HepG2 (cell line): ENCODE results near the gene STPG4. TPM values are rescaled to one million over a fixed set of nuclear protein-coding genes. Genes with fewer than 3 reads are reported as not detected.

Source experiments
- ATAC-seq: fragments of 200-7000 bp; cut with Tn5 transposase; 3 replicates; pipeline ENCODE4 v1.9.1; 2020; ENCODE audit warnings: mild to moderate bottlenecking, moderate library complexity
- BruUV-seq: library from RNA; stranded (reverse); fragments of 400-500 nt; replicated peaks from 2 replicates; lab custom pipeline; 2021; lab: Mats Ljungman, UMichigan
- CTCF ChIA-PET: fragments of 300-600 bp; formaldehyde crosslinking; extraction: SDS; loops from one replicate; lab custom pipeline; 2021; ENCODE audit warnings: low total read pairs, inconsistent platforms, low intra/inter-chr PET ratio; lab: Yijun Ruan, JAX
- POLR2A ChIA-PET: fragments of 350-600 bp; sonication (Branson Sonifier 250); formaldehyde crosslinking; loops from one replicate; lab custom pipeline; 2020; ENCODE audit warnings: antibody characterized with exemption, inconsistent platforms; lab: Yijun Ruan, JAX
- DNase-seq: peaks from one replicate; pipeline ENCODE4 v3.0.0-alpha.2; 2015; ENCODE audit warnings: low spot score
- FAIRE-seq: peaks from 3 replicates; lab custom pipeline; 2011; peaks lifted over from hg19 to GRCh38; lab: Jason Lieb, UNC
- H2AFZ ChIP-seq: one replicate; pipeline ENCODE4 v1.6.1; 2011; ENCODE audit warnings: low read length, inconsistent platforms
- H3K27ac ChIP-seq: fragments of 300-600 bp; 3 replicates; pipeline ENCODE4 v1.8.0; 2011; ENCODE audit warnings: mixed run types, mild to moderate bottlenecking, mixed read lengths, low read length, inconsistent platforms; ENCODE audit not compliant: insufficient read depth; ENCODE audit errors: extremely low read length
- H3K27me3 ChIP-seq, 2 experiments: fragments of 200-600 bp in 1 of 2; 2 replicates in 1 of 2; 3 replicates in 1 of 2; pipeline versions ENCODE4 v1.6.0 to v1.8.0; 2011; ENCODE audit warnings: low read length in 2 of 2, mild to moderate bottlenecking in 2 of 2, moderate library complexity in 2 of 2, inconsistent platforms in 1 of 2; ENCODE audit not compliant: insufficient read depth in 2 of 2, control insufficient read depth in 1 of 2
- H3K36me3 ChIP-seq, 2 experiments: fragments of 200-600 bp in 1 of 2; replicated peaks in 1 of 2; 2 replicates in 1 of 2; 3 replicates in 1 of 2; pipeline versions ENCODE4 v1.5.1 to v1.8.0; 2011; ENCODE audit warnings: low read length in 2 of 2, inconsistent platforms in 1 of 2; ENCODE audit not compliant: insufficient read depth in 2 of 2, control insufficient read depth in 1 of 2
- H3K4me1 ChIP-seq: 2 replicates; pipeline ENCODE4 v1.5.1; 2012; ENCODE audit warnings: low read length, inconsistent platforms; ENCODE audit not compliant: insufficient read depth
- H3K4me2 ChIP-seq: 2 replicates; pipeline ENCODE4 v1.6.0; 2011; ENCODE audit warnings: low read depth, low read length, inconsistent platforms
- H3K4me3 ChIP-seq, 3 experiments: fragments of 200-600 bp in 1 of 3; sonication (generic), shearing (Covaris generic) in 1 of 3; replicated peaks in 1 of 3; 2 replicates each; pipeline ENCODE4 v1.5.1; 2011 to 2016; ENCODE audit warnings: low read length in 3 of 3, inconsistent platforms in 2 of 3, low read depth in 2 of 3, mild to moderate bottlenecking in 2 of 3, control low read depth in 1 of 3, mixed read lengths in 1 of 3; ENCODE audit not compliant: insufficient read depth in 1 of 3
- H3K79me2 ChIP-seq: one replicate; pipeline ENCODE4 v1.6.1; 2011; ENCODE audit warnings: low read length, inconsistent platforms; ENCODE audit not compliant: insufficient read depth
- H3K9ac ChIP-seq: 2 replicates; pipeline ENCODE4 v1.6.0; 2011; ENCODE audit warnings: mild to moderate bottlenecking, low read depth, low read length, inconsistent platforms; ENCODE audit not compliant: insufficient read depth
- H3K9me3 ChIP-seq: 2 replicates; pipeline ENCODE4 v1.5.1; 2012; ENCODE audit warnings: mild to moderate bottlenecking, low read length
- H4K20me1 ChIP-seq: 2 replicates; pipeline ENCODE4 v1.6.0; 2011; ENCODE audit warnings: inconsistent platforms, mild to moderate bottlenecking, low read length, moderate library complexity; ENCODE audit not compliant: insufficient read depth
- AKNA ChIP-seq: sonication (generic); formaldehyde crosslinking; IDR thresholded peaks from 2 replicates; pipeline ENCODE4 v1.4.0; 2020; ENCODE audit warnings: missing genetic modification reagents, borderline replicate concordance
- DNMT3B ChIP-seq: conservative IDR thresholded peaks from 2 replicates; pipeline ENCODE4 v1.6.1; 2016; ENCODE audit warnings: missing biosample characterization, control low read depth
- GLI4 ChIP-seq: sonication (generic); formaldehyde crosslinking; IDR thresholded peaks from 2 replicates; pipeline ENCODE4 v1.5.1; 2020; ENCODE audit warnings: missing genetic modification reagents, mild to moderate bottlenecking, moderate library complexity, borderline replicate concordance
- HINFP ChIP-seq: sonication (generic); formaldehyde crosslinking; IDR thresholded peaks from 2 replicates; pipeline ENCODE4 v1.4.0; 2020; ENCODE audit warnings: low read depth, mild to moderate bottlenecking, missing genetic modification reagents
- KLF9 ChIP-seq: IDR thresholded peaks from 2 replicates; pipeline ENCODE4 v1.6.1; 2016; ENCODE audit warnings: low read depth
- MAFK ChIP-seq, 2 experiments: IDR thresholded peaks in 1 of 2; conservative IDR thresholded peaks in 1 of 2; 2 replicates each; pipeline ENCODE4 v1.6.1; 2011; ENCODE audit warnings: improper control_type of control experiment in 2 of 2, low read length in 2 of 2
- NFYB ChIP-seq: sonication (generic); formaldehyde crosslinking; IDR thresholded peaks from 2 replicates; pipeline ENCODE4 v1.4.0; 2020; ENCODE audit warnings: missing genetic modification reagents
- NONO ChIP-seq, 2 experiments: fragments of 450-650 bp in 1 of 2; sonication (generic) in 1 of 2; formaldehyde crosslinking in 1 of 2; IDR thresholded peaks in 1 of 2; conservative IDR thresholded peaks in 1 of 2; 2 replicates each; pipeline versions ENCODE4 v1.6.1 to v1.8.0; 2017 to 2022; ENCODE audit warnings: mild to moderate bottlenecking in 1 of 2, missing genetic modification reagents in 1 of 2, moderate library complexity in 1 of 2
- ZFAT ChIP-seq: sonication (generic); formaldehyde crosslinking; conservative IDR thresholded peaks from 2 replicates; pipeline ENCODE4 v1.8.1; 2023; ENCODE audit warnings: missing genetic modification reagents, inconsistent platforms
- ZFP91 ChIP-seq: sonication (generic); formaldehyde crosslinking; IDR thresholded peaks from 2 replicates; pipeline ENCODE4 v1.9.0; 2022; ENCODE audit warnings: missing genetic modification reagents, mild to moderate bottlenecking, borderline replicate concordance
- ZFYVE20 ChIP-seq: sonication (generic); formaldehyde crosslinking; IDR thresholded peaks from 2 replicates; pipeline ENCODE4 v1.8.0; 2023; ENCODE audit warnings: low read depth, mild to moderate bottlenecking, moderate library complexity, missing genetic modification reagents, borderline replicate concordance
- ZNF160 ChIP-seq: sonication (generic); formaldehyde crosslinking; IDR thresholded peaks from 2 replicates; pipeline ENCODE4 v1.8.0; 2022; ENCODE audit warnings: mild to moderate bottlenecking, inconsistent platforms, missing genetic modification reagents
- ZNF235 ChIP-seq: sonication (generic); formaldehyde crosslinking; IDR thresholded peaks from 2 replicates; pipeline ENCODE4 v1.8.1; 2023; ENCODE audit warnings: mild to moderate bottlenecking, missing genetic modification reagents, borderline replicate concordance
- ZNF296 ChIP-seq: sonication (generic); formaldehyde crosslinking; conservative IDR thresholded peaks from 2 replicates; pipeline ENCODE4 v1.5.0; 2020; ENCODE audit warnings: mild to moderate bottlenecking, missing genetic modification reagents
- ZNF749 ChIP-seq: sonication (generic); formaldehyde crosslinking; IDR thresholded peaks from 2 replicates; pipeline ENCODE4 v1.8.0; 2022; ENCODE audit warnings: mild to moderate bottlenecking, missing genetic modification reagents, moderate library complexity, borderline replicate concordance
- ZNF775 ChIP-seq: sonication (generic); formaldehyde crosslinking; IDR thresholded peaks from 2 replicates; pipeline ENCODE4 v1.4.0; 2020; ENCODE audit warnings: missing genetic modification reagents, mild to moderate bottlenecking, moderate library complexity, borderline replicate concordance
- WGBS: methylation state at CpG from one replicate; pipeline ENCODE4 v1.1.6; 2017; ENCODE audit warnings: low lambda C conversion rate; 5-methylcytosine and 5-hydroxymethylcytosine counted together
- in situ Hi-C: cut with HindIII; loops from 2 replicates; pipeline ENCODE4 v1.10.0; 2017; ENCODE audit warnings: low pct_unique_long_range_greater_than_20kb; ENCODE audit not compliant: extremely low pct_ligation_motif_present
- intact Hi-C: fragments of 100-400 bp; cut with micrococcal nuclease; formaldehyde crosslinking; loops from one replicate; pipeline ENCODE4 v1.10.0; 2022; ENCODE audit not compliant: unreplicated experiment
- polyA plus RNA-seq, 8 experiments: library from polyadenylated mRNA; depleted of rRNA in 3 of 8; stranded (reverse) in 7 of 8; unstranded in 1 of 8; fragments of >200 nt; fragmentation: Illumina TruSeq in 4 of 8; extraction: Trizol in 4 of 8; gene quantifications; 2 replicates each; pipeline versions ENCODE4 v1.2.1 to v1.2.3, GENCODE V29; 2011 to 2016; ENCODE audit warnings: low read depth in 4 of 8, missing spikeins in 1 of 8, mixed read lengths in 1 of 8; ENCODE audit not compliant: insufficient read depth in 1 of 8
- total RNA-seq, 5 experiments: library from RNA; depleted of rRNA; stranded (reverse); fragments of >200 nt; fragmentation: Illumina TruSeq; extraction: Trizol; gene quantifications; 2 replicates each; pipeline ENCODE4 v1.2.3, GENCODE V29; 2016; ENCODE audit warnings: low read depth in 1 of 5

STPG4 gene
- total and polyA plus RNA-seq, 2 of the 13 experiments (the other 11 are each of a cell fraction or from before 2014, with no cell fraction given): 0.11 to 0.15 TPM

GRCh38 chr2:47147021-47147420 lies 8.1 kb downstream of the STPG4 start:
- POLR2A ChIA-PET: interaction anchor here (1.1 kb wide), 1 partner anchor 68 kb away, joined by 3 read pairs; no protein-coding TSS in a partner anchor
- no peaks in the 10 kb centered on the region for H3K27me3 ChIP-seq
- H3K79me2 ChIP-seq: no peaks in the 10 kb centered on the region
- H3K9ac ChIP-seq: no peak overlapping the region
- in situ Hi-C loops: no loop called here
- no peaks in the 10 kb centered on the region for H3K9me3 ChIP-seq
- no peak overlapping the region for H3K4me3 ChIP-seq
- H3K36me3 ChIP-seq: no peaks in the 10 kb centered on the region
- CTCF ChIA-PET: no interaction called here
- H3K27ac ChIP-seq: no peak overlapping the region
- FAIRE-seq: no peak
- ATAC-seq: peak; percentile 21; the same call in 1 of the 3 replicates
- WGBS: 87% methylated on average over 3 of the region's 3 CpGs
- TF ChIP-seq MAFK (conservative IDR thresholded peaks at IDR 0.05 in 1 of 2, IDR thresholded peaks at IDR 0.05 in 1 of 2; ENCODE audit: low read length in 2 of 2) (no peak), NONO (IDR thresholded peaks at IDR 0.05) (no peak), NONO (CRISPR knock-in tag; conservative IDR thresholded peaks at IDR 0.05) (no peak), ZNF160 (CRISPR knock-in tag) (no peak), ZNF775 (no peak), NFYB (CRISPR knock-in tag) (no peak), ZNF296 (CRISPR knock-in tag) (no peak), GLI4 (CRISPR knock-in tag) (no peak), ZFYVE20 (CRISPR knock-in tag) (no peak), ZFAT (CRISPR knock-in tag) (no peak), HINFP (CRISPR knock-in tag) (no peak), KLF9 (no peak), DNMT3B (CRISPR knock-in tag) (no peak), ZFP91 (CRISPR knock-in tag) (no peak), ZNF235 (CRISPR knock-in tag) (no peak), ZNF749 (CRISPR knock-in tag) (no peak), AKNA (no peak)
- TF ChIP-seq, all 625 proteins: peak for 0
- intact Hi-C loops: no loop called here
- no peak overlapping the region for H3K4me2 ChIP-seq
- no peaks in the 10 kb centered on the region for H4K20me1 ChIP-seq
- DNase-seq: no peak
- H2AFZ ChIP-seq: no peak overlapping the region
- peaks cover 13% of the 10 kb centered on the region for H3K4me1 ChIP-seq
- BruUV-seq: no TSS peak
